Smooth muscle cell (in vitro differentiated cells): Measurements from ENCODE around the gene APBA2. TPM values are rescaled to one million over a fixed set of nuclear protein-coding genes. Genes with fewer than 3 reads are reported as not detected.
"Not testable (repeated sequence)": the region's sequence is repeated elsewhere in the genome, so short reads cannot be mapped to it uniquely, and the experiment has no call there.

ENCODE experiments used
- DNase-seq: peaks from one replicate; lab custom pipeline; 2025; ENCODE audit not compliant: unreplicated experiment; lab: John Stamatoyannopoulos, UW
- H2AFZ ChIP-seq: fragments of 200-600 bp; sonication (generic); 2 replicates; pipeline ENCODE4 v1.6.0; 2016; ENCODE audit warnings: antibody characterized with exemption, low read depth, mild to moderate bottlenecking
- H3F3A ChIP-seq: fragments of 200-600 bp; sonication (generic); 2 replicates; pipeline ENCODE4 v1.6.0; 2017; ENCODE audit warnings: antibody characterized with exemption, low read depth
- H3K27ac ChIP-seq: fragments of 200-600 bp; sonication (generic); 2 replicates; pipeline ENCODE4 v1.5.1; 2016; ENCODE audit warnings: low read depth, mild to moderate bottlenecking
- H3K27me3 ChIP-seq: fragments of 200-600 bp; sonication (generic); 2 replicates; pipeline ENCODE4 v1.6.1; 2016; ENCODE audit warnings: low read depth, mild to moderate bottlenecking
- H3K36me3 ChIP-seq: fragments of 200-600 bp; sonication (generic); 2 replicates; pipeline ENCODE4 v1.5.1; 2016; ENCODE audit warnings: low read depth
- H3K4me1 ChIP-seq: fragments of 200-600 bp; sonication (generic); 2 replicates; pipeline ENCODE4 v1.5.1; 2016; ENCODE audit warnings: low read depth
- H3K4me2 ChIP-seq: fragments of 200-600 bp; sonication (generic); 2 replicates; pipeline ENCODE4 v1.6.0; 2016; ENCODE audit warnings: mild to moderate bottlenecking
- H3K4me3 ChIP-seq: fragments of 200-600 bp; sonication (generic); 2 replicates; pipeline ENCODE4 v1.5.1; 2016; ENCODE audit warnings: mild to moderate bottlenecking
- H3K79me2 ChIP-seq: fragments of 200-600 bp; sonication (generic); 2 replicates; pipeline ENCODE4 v1.6.0; 2016; ENCODE audit warnings: low read depth, mild to moderate bottlenecking
- H3K9ac ChIP-seq: fragments of 200-600 bp; sonication (generic); 2 replicates; pipeline ENCODE4 v1.6.0; 2016; ENCODE audit warnings: low read depth
- H3K9me3 ChIP-seq: fragments of 200-600 bp; sonication (generic); replicated peaks from 2 replicates; pipeline ENCODE4 v1.5.1; 2016; ENCODE audit warnings: low read depth
- H4K20me1 ChIP-seq: fragments of 200-600 bp; sonication (generic); 2 replicates; pipeline ENCODE4 v1.6.0; 2016; ENCODE audit warnings: low read depth
- CTCF ChIP-seq: fragments of 200-600 bp; sonication (generic); IDR thresholded peaks from 2 replicates; pipeline ENCODE4 v1.5.1; 2017; ENCODE audit warnings: borderline replicate concordance, mild to moderate bottlenecking, antibody characterized with exemption; ENCODE audit not compliant: insufficient read depth, poor library complexity, severe bottlenecking
- WGBS: methylation state at CpG from one replicate; pipeline ENCODE4 v1.1.7; 2016; ENCODE audit warnings: low lambda C conversion rate; 5-methylcytosine and 5-hydroxymethylcytosine counted together
- polyA plus RNA-seq: library from polyadenylated mRNA; unstranded; fragments of >200 nt; fragmentation: Nextera tagmentation; extraction: Ambion mirVana; gene quantifications from 2 replicates; pipeline ENCODE4 v1.2.1, GENCODE V29; 2016
- total RNA-seq: library from RNA; depleted of rRNA; stranded (reverse); fragments of >200 nt; gene quantifications from 2 replicates; pipeline ENCODE4 v1.2.3, GENCODE V29; 2014

The APBA2 gene
- total and polyA plus RNA-seq, 2 experiments from 2014 or later = 10.2 to 14.9 TPM

- Histone ChIP-seq H3K27ac (peak overlapping the region; percentile 93), H3F3A (no peaks in the 10 kb centered on the region), H3K4me2 (peak overlapping the region; percentile 75), H3K27me3 (no peaks in the 10 kb centered on the region), H3K9me3 (no peaks in the 10 kb centered on the region), H3K9ac (no peak overlapping the region), H3K4me1 (peaks cover 34% of the 10 kb centered on the region), H3K4me3 (no peak overlapping the region), H2AFZ (no peak overlapping the region), H3K79me2 (no peaks in the 10 kb centered on the region), H4K20me1 (no peaks in the 10 kb centered on the region), H3K36me3 (no peaks in the 10 kb centered on the region)
- no peak for TF ChIP-seq CTCF
- WGBS = 36% methylated on average over 8 of the region's 8 CpGs
- no peak for DNase-seq
Measured at GRCh38 chr15:29040370-29040751, 154.6 kb downstream of the APBA2 start.

- Histone ChIP-seq H4K20me1 (no peaks in the 10 kb centered on the region), H3K4me2 (peak overlapping the region; percentile 76), H3K27me3 (no peaks in the 10 kb centered on the region), H3K27ac (peak overlapping the region; percentile 93), H3F3A (no peaks in the 10 kb centered on the region), H3K4me1 (peaks cover 34% of the 10 kb centered on the region), H3K79me2 (no peaks in the 10 kb centered on the region), H3K9me3 (no peaks in the 10 kb centered on the region), H3K36me3 (no peaks in the 10 kb centered on the region), H3K4me3 (no peak overlapping the region), H2AFZ (no peak overlapping the region), H3K9ac (peak overlapping the region; percentile 63)
- 53% methylated on average over 9 of the region's 9 CpGs for WGBS
- TF ChIP-seq CTCF = no peak
- DNase-seq = no peak
Measured at GRCh38 chr15:29043736-29044502, 158.1 kb downstream of the APBA2 start.

- H3K79me2 ChIP-seq = no peaks in the 10 kb centered on the region
- peak overlapping the region; percentile 76 for H3K4me2 ChIP-seq
- no peaks in the 10 kb centered on the region for H3F3A ChIP-seq
- no peaks in the 10 kb centered on the region for H3K36me3 ChIP-seq
- no peak for DNase-seq
- H3K4me1 ChIP-seq = peaks cover 29% of the 10 kb centered on the region
- no peaks in the 10 kb centered on the region for H4K20me1 ChIP-seq
- 47% methylated on average over 1 of the region's 1 CpG for WGBS
- no peak for TF ChIP-seq CTCF
- H3K27me3 ChIP-seq = no peaks in the 10 kb centered on the region
- H3K9ac ChIP-seq = peak overlapping the region; percentile 63
- no peak overlapping the region for H3K4me3 ChIP-seq
- H2AFZ ChIP-seq = no peak overlapping the region
- H3K27ac ChIP-seq = peak overlapping the region; percentile 93
- no peaks in the 10 kb centered on the region for H3K9me3 ChIP-seq
Measured at GRCh38 chr15:29044503-29044901, 158.7 kb downstream of the APBA2 start.

GRCh38 chr15:29045161-29045560 is 159.4 kb downstream of the APBA2 start:
- Histone ChIP-seq H3K27ac (peak overlapping the region; percentile 93), H3K4me2 (peak overlapping the region; percentile 66), H3K4me1 (peaks cover 23% of the 10 kb centered on the region), H3K9ac (peak overlapping the region; percentile 63)
- not testable (repeated sequence) for H3K36me3 ChIP-seq, H3K79me2 ChIP-seq, H4K20me1 ChIP-seq, H3K4me3 ChIP-seq, H2AFZ ChIP-seq, H3F3A ChIP-seq, DNase-seq, H3K9me3 ChIP-seq, H3K27me3 ChIP-seq
- WGBS = 93% methylated on average over 7 of the region's 7 CpGs
